Heart left ventricle (tissue), 16 donors: ENCODE measurements around the gene MAGEB16. TPM values are rescaled to one million over a fixed set of nuclear protein-coding genes. Genes with fewer than 3 reads are reported as not detected.

ENCODE experiments used
- ATAC-seq, 4 donors: fragments of 200-7000 bp; cut with Tn5 transposase; one replicate each; pipeline ENCODE4 v1.9.1; 2020 to 2022; ENCODE audit warnings: moderate library complexity in 4 of 4, mild to moderate bottlenecking in 3 of 4, moderate number of reproducible peaks in 1 of 4
- DNase-seq, 5 donors: peaks; one replicate each; pipeline ENCODE4 v3.0.0-alpha.2; 2020
- H3K27ac ChIP-seq, 12 donors: fragments of 200-600 bp; sonication (generic) in 4 of 12; one replicate each; pipeline versions ENCODE4 v1.5.0 to v1.8.0; 2016 to 2022; ENCODE audit warnings: mild to moderate bottlenecking in 2 of 12
- H3K27me3 ChIP-seq, 9 donors: fragments of 200-600 bp; sonication (generic) in 2 of 9; one replicate each; pipeline versions ENCODE4 v1.5.1 to v1.8.0; 2016 to 2022; ENCODE audit warnings: mild to moderate bottlenecking in 3 of 9
- H3K36me3 ChIP-seq, 9 donors: fragments of 200-600 bp; sonication (generic) in 2 of 9; one replicate each; pipeline versions ENCODE4 v1.5.0 to v1.8.0; 2018 to 2022; ENCODE audit warnings: mild to moderate bottlenecking in 2 of 9
- H3K4me1 ChIP-seq, 12 donors: fragments of 200-600 bp; sonication (generic) in 4 of 12; one replicate each; pipeline versions ENCODE4 v1.5.0 to v1.8.0; 2016 to 2022; ENCODE audit warnings: mild to moderate bottlenecking in 3 of 12
- H3K4me3 ChIP-seq, 12 donors: fragments of 200-600 bp; sonication (generic) in 4 of 12; one replicate each; pipeline versions ENCODE4 v1.5.0 to v1.8.0; 2017 to 2022; ENCODE audit warnings: mild to moderate bottlenecking in 9 of 12, moderate library complexity in 4 of 12
- H3K9me3 ChIP-seq, 12 donors: fragments of 200-600 bp; sonication (generic) in 4 of 12; one replicate each; pipeline versions ENCODE4 v1.5.0 to v1.8.0; 2016 to 2022; ENCODE audit warnings: mild to moderate bottlenecking in 1 of 12
- CTCF ChIP-seq, 12 donors: fragments of 200-600 bp; sonication (generic) in 4 of 12; IDR thresholded peaks; one replicate each; pipeline versions ENCODE4 v1.5.0 to v1.8.0; 2018 to 2022; ENCODE audit warnings: antibody characterized with exemption in 12 of 12, mild to moderate bottlenecking in 5 of 12
- POLR2A ChIP-seq, 2 donors: fragments of 450-650 bp; IDR thresholded peaks; one replicate each; pipeline ENCODE4 v1.6.1; 2017; ENCODE audit warnings: antibody characterized with exemption in 2 of 2, mild to moderate bottlenecking in 2 of 2, moderate library complexity in 2 of 2
- WGBS, 4 donors: extraction: QIAGEN DNeasy Blood & Tissue Kit in 2 of 4; methylation state at CpG; one replicate each; pipeline versions ENCODE4 v1.1.5 to v1.1.7; 2013 to 2018; 5-methylcytosine and 5-hydroxymethylcytosine counted together
- intact Hi-C, 10 donors: fragments of 100-400 bp; cut with DNase I; formaldehyde crosslinking; loops; one replicate each; pipeline versions ENCODE4 v1.11.1 to v1.14.2; 2022
- long read RNA-seq, 3 donors: library from polyadenylated mRNA; unstranded; transcript quantifications; one replicate each; pipeline ENCODE4 v2.0.0, GENCODE V29; 2020 to 2021
- polyA plus RNA-seq, 2 donors: library from polyadenylated mRNA; stranded (reverse); fragments of 200-250 nt; gene quantifications; one replicate each; pipeline ENCODE4 v1.2.3, GENCODE V29; 2013
- total RNA-seq, 9 donors: library from RNA; depleted of rRNA in 2 of 9; stranded (reverse); fragments of >200 nt in 2 of 9; fragmentation: NEBNext Ultra II Directional in 3 of 9; extraction: Animal tissue kit (Norgen Biotek cat#: 25700) in 3 of 9; gene quantifications; one replicate each; pipeline versions ENCODE4 v1.1.0 to v1.2.4, GENCODE V29; 2016 to 2023
- donor health status: ischemic (EF 13 %, LVEDD 7.1; RV severe dilation, severe dysfunction).
- donor health status: healthy with polysubstance abuse.
- donor health status: DM: no; HTN: yes; CAD: no.
- donor health status: DM: no; HTN: no; CAD: no.
- donor health status: ischemic (EF 25% LVEDD 6.9; RV normal size, moderate dysfunction).
- donor health status: ischemic (EF 25% LVEDD 5.7; RV mildly dilated, moderate dysfunction).
- donor health status: healthy.
- donor health status: DM: yes; HTN: yes; CAD: no.
- donor health status: ischemic (EF 35%, LVEDD 5.7; RV mildly dilated, moderate dysfunction).
- donor health status: nonischemic (EF 11% LVEDD 7.7; RV severe dilation, severe dysfunction).
- donor health status: DM: yes; HTN: yes; CAD: no.
- donor health status: PGD.
- donor health status: ischemic (EF 29% LVEDD 5.4; RV normal size, mild dysfunction).
- donor health status: nonischemic (EF 23%, LVEDD 6.1; RV moderate dilation, normal function).

The MAGEB16 gene
- total RNA-seq: not detected
- polyA plus RNA-seq: not detected
- long read RNA-seq, donor 1: 0 reads
- long read RNA-seq, donor 2: 0 reads
- long read RNA-seq, donor 3: 0 reads

DNA sequence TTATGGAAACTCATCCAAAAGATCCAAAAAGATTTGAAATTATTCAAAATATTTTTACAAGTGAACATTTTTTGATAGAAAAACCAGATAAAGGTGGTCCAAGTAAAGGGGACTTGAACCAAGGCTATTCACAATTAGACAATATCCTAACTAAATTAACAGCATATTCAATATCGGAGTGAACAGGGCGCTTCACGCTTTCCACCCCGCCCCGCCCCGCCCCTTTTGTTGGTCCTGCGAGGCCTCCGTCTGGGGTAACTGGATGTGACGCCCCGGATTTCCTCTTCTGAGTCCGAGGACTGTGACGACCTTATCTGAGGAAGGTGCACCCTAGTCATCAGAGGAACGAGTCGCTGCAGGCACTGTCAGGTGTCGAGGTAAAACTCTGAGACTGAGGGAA is at the start of gene MAGEB16:
Gene MAGEB16, plus strand, starts transcription at position 301 of the 400 bp plus-strand sequence. CDS start 3,855 bp downstream, outside the sequence.
- DNase-seq (no peak), ATAC-seq (no peak)
- H3K27ac ChIP-seq: no peak within 1 kb of the TSS
- no peaks in the 10 kb centered on the region for H3K36me3 ChIP-seq
- no peaks in the 10 kb centered on the region for H3K27me3 ChIP-seq
- 84 to 94% (median 90%) methylated on average over 15 of the region's 15 CpGs for WGBS, 4 donors
- TF ChIP-seq POLR2A (IDR thresholded peaks at IDR 0.05) (no peak), CTCF (IDR thresholded peaks at IDR 0.05) (no peak)
- intact Hi-C loops: no loop called here
- no peak within 1 kb of the TSS for H3K4me3 ChIP-seq
- H3K4me1 ChIP-seq: no peaks in the 10 kb centered on the region
- no peaks in the 10 kb centered on the region for H3K9me3 ChIP-seq

DNA sequence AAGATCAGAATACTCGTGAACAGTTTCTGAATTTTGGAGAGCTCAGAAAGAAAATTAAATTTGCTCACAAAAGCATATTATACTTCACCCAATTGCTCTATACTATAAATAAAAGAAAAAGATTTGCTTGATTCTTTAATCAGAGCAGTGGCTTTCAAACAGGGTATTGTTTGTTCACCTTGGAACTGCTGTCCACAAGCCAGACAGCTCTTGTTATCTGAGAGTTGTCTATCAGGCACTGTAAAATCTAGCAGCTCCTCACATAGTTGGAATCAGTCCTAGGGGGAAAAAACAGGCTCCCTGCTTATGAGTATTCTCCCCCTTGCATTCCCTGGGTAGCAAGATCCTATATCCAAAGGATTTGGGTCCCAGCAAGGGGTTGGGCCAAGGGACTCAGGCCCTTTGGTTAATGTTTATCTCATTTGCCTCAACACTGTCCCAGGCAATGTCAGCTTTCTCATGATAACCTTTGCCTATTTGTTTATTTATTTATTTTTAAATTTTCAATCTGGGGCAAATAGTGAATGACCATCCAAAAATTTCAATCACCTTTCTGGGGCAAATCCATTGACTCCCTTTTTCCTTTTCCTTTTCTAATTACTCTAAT is 24.1 kb upstream of the MAGEB16 start:
- Histone ChIP-seq H3K9me3 (no peaks in the 10 kb centered on the region), H3K4me1 (no peaks in the 10 kb centered on the region), H3K4me3 (no peak overlapping the region), H3K27me3 (no peaks in the 10 kb centered on the region), H3K36me3 (no peaks in the 10 kb centered on the region), H3K27ac (no peak overlapping the region)
- 76 to 89% (median 79%) methylated on average over 1 of the region's 1 CpG for WGBS, 4 donors
- ATAC-seq: no peak
- TF ChIP-seq POLR2A (IDR thresholded peaks at IDR 0.05) (no peak), CTCF (IDR thresholded peaks at IDR 0.05) (no peak)
- no peak for DNase-seq
- intact Hi-C loops: no loop called here

- DNase-seq (no peak), ATAC-seq (no peak)
- intact Hi-C loops: no loop called here
- no peak overlapping the region for H3K4me3 ChIP-seq
- WGBS, 4 donors: 56 to 72% (median 63%) methylated on average over 6 of the region's 6 CpGs
- TF ChIP-seq CTCF (IDR thresholded peaks at IDR 0.05): no peak
- no peak for TF ChIP-seq POLR2A (IDR thresholded peaks at IDR 0.05)
- no peaks in the 10 kb centered on the region for H3K27me3 ChIP-seq
- H3K36me3 ChIP-seq: no peaks in the 10 kb centered on the region
- peaks cover 0 to 5% (median 0%) of the 10 kb centered on the region in 12 donors for H3K9me3 ChIP-seq
- H3K4me1 ChIP-seq: no peaks in the 10 kb centered on the region
- H3K27ac ChIP-seq: no peak overlapping the region
These were observed 13.1 kb upstream of the MAGEB16 start for GRCh38 chrX:35785075-35785474.

DNA sequence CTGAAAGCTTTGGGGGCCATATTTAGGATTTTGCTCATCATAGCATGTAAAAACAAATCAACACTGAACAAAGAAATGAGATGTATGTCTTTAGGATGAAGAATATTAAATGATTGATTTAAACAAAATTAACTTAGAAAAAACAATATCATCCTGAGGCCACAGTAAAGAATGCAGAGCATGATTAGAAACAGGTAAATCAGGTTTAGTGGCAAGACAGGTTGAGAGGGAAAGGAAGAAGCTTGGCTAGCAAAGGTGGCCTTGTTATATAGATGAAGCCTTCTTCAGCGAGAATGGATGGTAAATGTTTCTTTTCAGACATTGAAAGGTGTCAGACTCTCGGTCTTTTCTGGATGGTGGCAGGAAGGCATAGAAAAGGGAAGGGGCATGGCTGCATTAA is 11.9 kb upstream of the MAGEB16 start:
- Histone ChIP-seq H3K9me3 (peaks cover 0 to 5% (median 0%) of the 10 kb centered on the region in 12 donors), H3K27me3 (no peaks in the 10 kb centered on the region), H3K27ac (no peak overlapping the region), H3K4me1 (no peaks in the 10 kb centered on the region), H3K4me3 (no peak overlapping the region), H3K36me3 (no peaks in the 10 kb centered on the region)
- intact Hi-C loops: no loop called here
- no peak for ATAC-seq
- DNase-seq: no peak
- TF ChIP-seq POLR2A (IDR thresholded peaks at IDR 0.05): no peak
- TF ChIP-seq CTCF (IDR thresholded peaks at IDR 0.05): no peak
- WGBS, 4 donors: 64 to 96% (median 79%) methylated on average over 2 of the region's 2 CpGs
